Immature natural killer cell (primary cell): Measurements from ENCODE around the gene CDC14B. TPM values are rescaled to one million over a fixed set of nuclear protein-coding genes. Genes with fewer than 3 reads are reported as not detected.
"Not testable (repeated sequence)": the region's sequence is repeated elsewhere in the genome, so short reads cannot be mapped to it uniquely, and the experiment has no call there.

ENCODE experiments used
- DNase-seq, 3 donors: peaks; one replicate each; pipeline ENCODE4 v3.0.0; 2022; ENCODE audit warnings: mixed read lengths in 1 of 3
- H3K27ac Mint-ChIP-seq, 6 donors: one replicate each; pipeline ENCODE4 v1.8.0; 2020; ENCODE audit warnings: mixed read lengths in 6 of 6, mild to moderate bottlenecking in 5 of 6, inconsistent platforms in 4 of 6, moderate library complexity in 3 of 6
- H3K27me3 Mint-ChIP-seq, 3 donors: one replicate each; pipeline ENCODE4 v1.8.0; 2020 to 2021; ENCODE audit warnings: low read depth in 3 of 3, mild to moderate bottlenecking in 3 of 3, mixed read lengths in 3 of 3, moderate library complexity in 3 of 3, inconsistent platforms in 1 of 3
- H3K36me3 Mint-ChIP-seq, 3 donors: one replicate each; pipeline ENCODE4 v1.8.0; 2020; ENCODE audit warnings: mixed read lengths in 3 of 3, inconsistent platforms in 2 of 3, mild to moderate bottlenecking in 2 of 3
- H3K4me1 Mint-ChIP-seq, 2 donors: one replicate each; pipeline ENCODE4 v1.8.0; 2020; ENCODE audit warnings: inconsistent platforms in 2 of 2, mild to moderate bottlenecking in 2 of 2, mixed read lengths in 2 of 2, moderate library complexity in 1 of 2
- H3K4me3 Mint-ChIP-seq, 5 donors: one replicate each; pipeline ENCODE4 v1.8.0; 2020; ENCODE audit warnings: mild to moderate bottlenecking in 5 of 5, mixed read lengths in 5 of 5, inconsistent platforms in 3 of 5, moderate library complexity in 3 of 5
- H3K9me3 Mint-ChIP-seq, 6 donors: one replicate each; pipeline ENCODE4 v1.8.0; 2020; ENCODE audit warnings: mild to moderate bottlenecking in 6 of 6, mixed read lengths in 6 of 6, inconsistent platforms in 4 of 6, moderate library complexity in 3 of 6
- polyA plus RNA-seq, 3 donors: library from polyadenylated mRNA; unstranded; fragments of 300-500 nt; fragmentation: Illumina TruSeq; gene quantifications; one replicate each; pipeline ENCODE4 v1.2.3, GENCODE V29; 2021

CDC14B gene
- polyA plus RNA-seq, 3 donors from 2014 or later, result 2.7 to 4.3 (median 4.1) TPM

GRCh38 chr9:96559339-96559943 lies 60.2 kb downstream of the CDC14B start:
- Mint-ChIP-seq H3K4me1 (peaks cover 0 to under 1% of the 10 kb centered on the region in 2 donors), H3K36me3 (peaks cover 4 to 23% (median 7%) of the 10 kb centered on the region in 3 donors), H3K4me3 (no peak overlapping the region), H3K27ac (peak overlapping the region in 1 of 6 donors; percentile 10), H3K9me3 (peaks cover 0 to 2% (median 0%) of the 10 kb centered on the region in 6 donors), H3K27me3 (peaks cover 0 to 3% (median 0%) of the 10 kb centered on the region in 3 donors)
- DNase-seq, result no peak

GRCh38 chr9:96557921-96558320 lies 61.7 kb downstream of the CDC14B start:
- Mint-ChIP-seq H3K4me3 (no peak overlapping the region), H3K4me1 (no peaks in the 10 kb centered on the region), H3K27ac (no peak overlapping the region), H3K27me3 (peaks cover 0 to 4% (median 0%) of the 10 kb centered on the region in 3 donors), H3K36me3 (peaks cover 7 to 23% (median 8%) of the 10 kb centered on the region in 3 donors), H3K9me3 (peaks cover 0 to 2% (median 0%) of the 10 kb centered on the region in 6 donors)
- no peak for DNase-seq

DNA sequence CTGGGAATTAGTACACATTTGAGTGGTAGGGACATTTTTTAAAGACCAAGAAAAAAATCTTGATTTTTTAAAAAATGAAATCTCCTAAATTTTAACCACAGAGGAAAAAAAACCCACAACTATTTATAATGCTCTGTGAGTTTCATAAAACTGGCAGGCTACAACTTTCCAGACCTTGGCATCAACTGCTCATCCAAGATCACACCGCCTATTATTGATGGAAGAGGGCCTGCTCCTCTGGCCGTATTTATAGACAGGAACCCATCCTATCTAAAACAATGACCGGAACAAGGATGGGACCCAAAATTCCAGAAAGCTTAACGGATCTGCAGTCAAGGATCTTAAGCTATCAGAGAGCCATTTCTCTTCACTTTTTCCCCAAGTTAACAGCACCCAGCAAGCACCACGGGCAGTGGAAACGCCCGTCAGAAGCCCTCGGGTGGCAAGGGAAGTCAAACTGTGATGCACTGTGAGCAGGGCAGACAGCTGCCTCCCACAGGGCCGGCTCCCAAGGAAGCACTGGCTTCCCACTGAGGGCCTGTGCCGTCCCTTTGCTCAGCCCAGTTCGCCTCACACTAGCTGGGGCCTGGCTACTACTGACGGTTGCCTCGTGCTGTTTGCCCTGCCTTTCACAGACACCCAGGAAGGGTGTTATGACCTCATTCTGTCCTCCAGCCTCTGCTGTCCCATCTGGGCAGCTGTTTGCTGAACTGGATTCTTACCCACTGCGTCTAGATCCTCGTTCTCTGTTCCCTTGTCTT lies 62.8 kb downstream of the CDC14B start:
- H3K36me3 Mint-ChIP-seq, result peaks cover 7 to 28% (median 8%) of the 10 kb centered on the region in 3 donors
- H3K27me3 Mint-ChIP-seq, result peaks cover 0 to 4% (median 3%) of the 10 kb centered on the region in 3 donors
- H3K27ac Mint-ChIP-seq, result peak overlapping the region in 2 of 6 donors; percentile 23 to 26
- H3K9me3 Mint-ChIP-seq, result peaks cover 0 to 2% (median 0%) of the 10 kb centered on the region in 6 donors
- H3K4me1 Mint-ChIP-seq, result no peaks in the 10 kb centered on the region
- no peak for DNase-seq
- no peak overlapping the region for H3K4me3 Mint-ChIP-seq

GRCh38 chr9:96555567-96556386 lies 63.9 kb downstream of the CDC14B start:
- H3K27me3 Mint-ChIP-seq, result peaks cover 0 to 4% (median 3%) of the 10 kb centered on the region in 3 donors
- DNase-seq, result no peak
- H3K27ac Mint-ChIP-seq, result no peak overlapping the region
- H3K9me3 Mint-ChIP-seq, result peaks cover 0 to 2% (median 0%) of the 10 kb centered on the region in 6 donors
- H3K4me3 Mint-ChIP-seq, result no peak overlapping the region
- peaks cover 8 to 29% (median 12%) of the 10 kb centered on the region in 3 donors for H3K36me3 Mint-ChIP-seq
- no peaks in the 10 kb centered on the region for H3K4me1 Mint-ChIP-seq

- Mint-ChIP-seq H3K36me3 (peaks cover 8 to 23% (median 12%) of the 10 kb centered on the region in 3 donors), H3K9me3 (peaks cover 0 to 2% (median 0%) of the 10 kb centered on the region in 6 donors), H3K4me3 (no peak overlapping the region), H3K27ac (no peak overlapping the region), H3K4me1 (no peaks in the 10 kb centered on the region), H3K27me3 (peaks cover 0 to 4% (median 3%) of the 10 kb centered on the region in 3 donors)
- no peak for DNase-seq
These were observed 64.7 kb downstream of the CDC14B start for GRCh38 chr9:96554801-96555566.

DNA sequence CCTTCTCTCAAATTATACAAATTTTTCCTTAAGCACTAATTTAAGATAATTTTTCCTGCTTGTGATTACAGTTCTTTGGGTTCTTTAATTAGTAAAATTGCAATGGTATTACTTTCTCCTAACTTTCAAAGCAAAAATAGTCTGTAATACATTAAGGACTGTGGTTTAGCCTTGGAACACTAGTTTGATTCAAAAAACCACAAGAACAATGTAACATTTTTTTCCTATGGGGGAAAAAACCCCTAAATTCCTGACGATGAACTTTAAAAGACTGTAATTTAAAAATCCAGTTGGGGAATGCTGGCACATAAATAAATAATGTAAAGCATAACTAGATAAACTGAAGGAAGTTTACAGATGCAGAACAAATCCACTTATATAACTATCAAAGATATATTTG lies 65.3 kb downstream of the CDC14B start:
- peak overlapping the region in 1 of 5 donors; percentile 21 for H3K4me3 Mint-ChIP-seq
- peaks cover 0 to 4% (median 1%) of the 10 kb centered on the region in 3 donors for H3K27me3 Mint-ChIP-seq
- H3K9me3 Mint-ChIP-seq, result no peaks in the 10 kb centered on the region
- H3K4me1 Mint-ChIP-seq, result no peaks in the 10 kb centered on the region
- no peak for DNase-seq
- no peak overlapping the region for H3K27ac Mint-ChIP-seq
- H3K36me3 Mint-ChIP-seq, result peaks cover 8 to 17% (median 8%) of the 10 kb centered on the region in 3 donors

- Mint-ChIP-seq H3K27me3 (peaks cover 0 to 4% (median 1%) of the 10 kb centered on the region in 3 donors), H3K4me3 (peak overlapping the region in 1 of 5 donors; percentile 67), H3K36me3 (peaks cover 5 to 12% (median 8%) of the 10 kb centered on the region in 3 donors), H3K27ac (no peak overlapping the region), H3K9me3 (no peaks in the 10 kb centered on the region), H3K4me1 (no peaks in the 10 kb centered on the region)
- no peak for DNase-seq
These were observed 66.6 kb downstream of the CDC14B start for GRCh38 chr9:96553070-96553469.

DNA sequence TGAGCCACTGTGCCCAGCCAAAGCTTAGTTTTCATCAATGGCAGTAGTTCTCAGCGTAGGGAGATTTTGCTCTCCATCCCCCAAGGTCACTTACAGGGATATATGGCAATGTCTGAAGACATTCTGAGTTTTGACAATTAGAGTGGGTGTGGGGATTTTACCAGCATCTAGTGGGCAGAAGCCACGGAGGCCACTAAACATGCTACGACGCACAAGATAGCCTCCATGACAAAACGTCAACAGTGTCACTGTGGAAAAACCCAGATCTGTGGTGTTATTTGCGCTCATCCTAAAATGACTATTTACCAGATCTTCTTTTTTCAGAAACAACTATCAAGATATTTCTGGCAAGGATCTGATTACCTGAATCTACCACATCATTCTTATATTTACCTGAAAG lies 68.2 kb downstream of the CDC14B start:
- no peak overlapping the region for H3K4me3 Mint-ChIP-seq
- no peak overlapping the region for H3K27ac Mint-ChIP-seq
- H3K9me3 Mint-ChIP-seq, result no peaks in the 10 kb centered on the region
- no peak for DNase-seq
- peaks cover 0 to 4% (median 1%) of the 10 kb centered on the region in 3 donors for H3K27me3 Mint-ChIP-seq
- H3K4me1 Mint-ChIP-seq, result no peaks in the 10 kb centered on the region
- peaks cover 4 to 9% (median 5%) of the 10 kb centered on the region in 3 donors for H3K36me3 Mint-ChIP-seq

DNA sequence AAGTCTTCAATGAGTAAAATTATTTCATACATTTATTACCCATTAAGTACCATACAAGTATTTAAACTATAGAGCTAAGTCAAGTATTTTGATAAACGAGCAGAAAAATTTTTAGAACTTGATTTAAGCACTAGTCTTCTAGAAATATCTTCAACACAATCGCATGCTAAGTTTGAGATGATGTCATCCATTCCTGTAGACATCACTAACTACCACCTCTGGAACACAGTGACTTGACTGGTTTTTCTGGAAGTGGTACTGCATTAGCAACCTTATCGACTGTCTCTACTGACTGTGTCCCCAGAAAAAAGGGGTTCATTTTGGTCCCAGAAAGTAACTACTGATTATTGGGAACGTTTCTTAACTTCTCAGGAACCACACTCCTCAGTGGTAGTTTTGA lies 69.0 kb downstream of the CDC14B start:
- H3K27ac Mint-ChIP-seq, result no peak overlapping the region
- H3K4me3 Mint-ChIP-seq, result no peak overlapping the region
- no peaks in the 10 kb centered on the region for H3K4me1 Mint-ChIP-seq
- H3K36me3 Mint-ChIP-seq, result peaks cover 4 to 9% (median 7%) of the 10 kb centered on the region in 3 donors
- DNase-seq, result no peak
- H3K9me3 Mint-ChIP-seq, result no peaks in the 10 kb centered on the region
- peaks cover 0 to 4% (median 1%) of the 10 kb centered on the region in 3 donors for H3K27me3 Mint-ChIP-seq

DNA sequence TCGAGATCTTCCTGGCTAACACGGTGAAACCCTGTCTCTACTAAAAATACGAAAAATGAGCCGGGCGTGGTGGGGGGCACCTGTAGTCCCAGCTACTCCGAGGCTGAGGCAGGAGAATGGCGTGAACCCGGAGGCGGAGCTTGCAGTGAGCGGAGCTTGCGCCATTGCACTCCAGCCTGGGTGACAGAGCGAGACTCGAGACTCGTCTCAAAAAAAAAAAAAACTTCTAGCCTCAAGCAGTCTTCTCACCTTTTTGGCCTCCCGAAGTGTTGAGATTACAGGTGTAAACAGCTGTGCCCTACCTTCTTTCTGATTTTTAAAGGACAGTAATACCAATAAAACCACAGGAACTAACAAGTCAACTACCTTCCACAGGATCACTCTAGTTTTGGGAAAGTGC lies 76.5 kb downstream of the CDC14B start:
- not testable (repeated sequence) for H3K9me3 Mint-ChIP-seq, DNase-seq, H3K27me3 Mint-ChIP-seq, H3K4me1 Mint-ChIP-seq, H3K27ac Mint-ChIP-seq, H3K4me3 Mint-ChIP-seq, H3K36me3 Mint-ChIP-seq

DNA sequence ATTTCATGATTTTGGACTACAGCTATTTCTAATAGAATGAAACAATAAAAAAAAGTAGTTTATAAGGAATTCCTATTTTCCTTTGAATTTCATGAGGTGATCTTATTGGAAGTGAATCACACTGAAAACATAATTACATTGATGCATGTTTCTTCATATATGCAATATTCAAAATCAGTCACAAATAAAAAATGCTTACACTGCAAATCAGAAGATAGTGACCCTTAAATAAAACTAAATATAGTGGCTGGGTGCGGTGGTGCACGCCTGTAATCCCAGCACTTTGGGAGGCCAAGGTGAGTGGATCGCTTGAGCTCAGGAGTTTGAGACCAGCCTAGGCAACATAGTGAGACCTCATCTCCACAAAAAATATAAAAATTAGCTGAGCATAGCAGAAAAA lies 79.5 kb downstream of the CDC14B start:
- no peaks in the 10 kb centered on the region for H3K4me1 Mint-ChIP-seq
- no peak overlapping the region for H3K27ac Mint-ChIP-seq
- H3K4me3 Mint-ChIP-seq, result no peak overlapping the region
- DNase-seq, result no peak
- no peaks in the 10 kb centered on the region for H3K9me3 Mint-ChIP-seq
- peaks cover 0 to 5% (median 4%) of the 10 kb centered on the region in 3 donors for H3K36me3 Mint-ChIP-seq
- peaks cover 0 to 2% (median 0%) of the 10 kb centered on the region in 3 donors for H3K27me3 Mint-ChIP-seq

DNA sequence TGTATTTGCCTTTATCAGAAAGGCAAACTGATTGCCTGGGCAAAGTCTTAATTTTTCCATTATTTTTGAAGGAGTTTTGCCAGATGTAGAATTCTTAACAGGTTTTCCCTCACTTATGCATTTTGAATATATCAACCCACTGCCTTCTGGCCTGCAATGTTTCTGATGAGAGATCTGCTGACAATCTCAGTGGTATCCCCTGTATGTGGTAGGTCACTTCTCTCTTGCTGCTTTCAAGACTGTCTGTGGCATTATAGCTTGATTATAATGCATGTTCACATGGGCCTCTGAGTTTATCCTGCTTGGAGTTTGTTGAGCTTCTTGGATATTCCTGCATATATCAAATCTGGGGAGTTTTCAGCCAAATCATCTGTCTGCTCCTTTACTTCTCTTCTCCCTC lies 87.5 kb downstream of the CDC14B start:
- no peak overlapping the region for H3K27ac Mint-ChIP-seq
- peaks cover 4 to 19% (median 9%) of the 10 kb centered on the region in 3 donors for H3K36me3 Mint-ChIP-seq
- no peak overlapping the region for H3K4me3 Mint-ChIP-seq
- H3K27me3 Mint-ChIP-seq, result peaks cover 0 to 3% (median 0%) of the 10 kb centered on the region in 3 donors
- no peak for DNase-seq
- no peaks in the 10 kb centered on the region for H3K4me1 Mint-ChIP-seq
- H3K9me3 Mint-ChIP-seq, result peaks cover 0 to 4% (median 0%) of the 10 kb centered on the region in 6 donors

GRCh38 chr9:96524764-96525163 lies 94.9 kb downstream of the CDC14B start:
- H3K27ac Mint-ChIP-seq, result no peak overlapping the region
- no peak for DNase-seq
- H3K4me3 Mint-ChIP-seq, result no peak overlapping the region
- H3K27me3 Mint-ChIP-seq, result peaks cover 0 to 6% (median 1%) of the 10 kb centered on the region in 3 donors
- no peaks in the 10 kb centered on the region for H3K9me3 Mint-ChIP-seq
- H3K4me1 Mint-ChIP-seq, result no peaks in the 10 kb centered on the region
- H3K36me3 Mint-ChIP-seq, result peaks cover 3 to 6% (median 5%) of the 10 kb centered on the region in 3 donors
